ENCODE measurements around the gene ACP3.
A peak's percentile ranks its signal among the peaks of the same experiment; 100 is the strongest.

The ACP3 gene

DNA sequence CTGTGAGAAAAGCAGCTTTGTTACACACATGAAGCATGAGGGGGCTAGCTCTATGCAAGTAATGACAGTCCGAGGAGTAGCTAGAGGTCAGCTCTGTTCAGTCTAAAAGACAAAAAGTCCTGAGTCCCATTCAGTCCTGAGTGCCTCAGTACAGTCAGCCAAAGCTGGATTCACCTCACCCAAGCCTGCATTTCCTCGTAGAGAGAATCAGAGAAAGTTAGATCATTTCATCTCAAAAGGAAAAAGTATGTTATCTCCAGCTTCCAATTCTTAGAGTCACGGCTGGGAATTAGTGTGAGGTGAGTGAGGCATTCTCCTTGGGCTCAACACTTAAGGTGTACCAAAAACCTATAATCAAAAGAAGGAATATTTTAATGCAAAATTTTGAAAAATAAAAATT lies 5.9 kb upstream of the ACP3 start:
- FAIRE-seq, result no peak
- no peak for DNase-seq (ENCODE audit: extremely low spot score, insufficient read length, low read depth)

GRCh38 chr3:132311841-132312240 lies 5.4 kb upstream of the ACP3 start:
- FAIRE-seq (no peak), DNase-seq (ENCODE audit: extremely low spot score, insufficient read length, low read depth) (no peak)

DNA sequence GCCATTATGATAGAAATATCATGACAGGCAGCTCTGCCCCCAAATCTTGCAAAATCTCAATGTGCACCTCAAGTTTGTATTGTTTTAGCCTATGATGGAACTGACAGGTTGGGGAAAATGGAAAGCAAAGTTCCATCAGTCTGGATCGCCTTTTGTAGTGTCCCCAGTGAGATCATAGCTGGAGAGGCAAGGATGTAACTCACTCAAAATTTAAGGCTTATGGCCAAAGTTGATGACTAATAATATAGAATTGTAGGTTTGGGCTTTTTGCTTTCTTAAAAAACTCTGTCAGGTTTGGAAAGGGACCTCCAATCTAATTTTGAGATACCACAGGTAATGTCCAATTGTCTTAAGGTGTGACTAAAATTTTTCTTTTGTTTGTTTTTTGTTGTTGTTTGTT lies 1.4 kb upstream of the ACP3 start:
- FAIRE-seq, result no peak

GRCh38 chr3:132318451-132318850 lies 1.2 kb downstream of the ACP3 start:
- no peak for FAIRE-seq
- DNase-seq (ENCODE audit: extremely low spot score, insufficient read length, low read depth), result no peak

More for the DNA sequence above, 1.4 kb upstream of the ACP3 start:
- DNase-seq (ENCODE audit: extremely low spot score, insufficient read length, low read depth), result no peak

DNA sequence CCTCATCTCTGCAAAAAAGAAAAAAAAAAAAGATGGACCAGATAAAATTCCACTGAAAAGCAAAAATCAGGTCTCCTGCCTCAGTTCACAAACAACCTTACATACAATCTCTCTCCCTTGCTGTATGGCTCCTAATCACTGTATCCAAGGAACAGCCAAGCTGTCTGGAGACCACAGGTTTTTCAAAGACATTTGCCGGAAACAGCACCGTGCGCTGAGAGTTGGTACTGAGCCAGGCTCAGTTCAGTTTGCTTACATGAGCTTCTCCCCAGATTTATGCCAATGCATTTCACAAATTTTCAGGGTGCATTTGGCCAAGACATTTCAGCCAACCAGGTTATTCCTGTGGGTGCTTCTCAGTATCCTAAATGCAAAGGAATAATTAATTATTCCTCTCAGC lies 4.1 kb downstream of the ACP3 start:
- FAIRE-seq (no peak), DNase-seq (ENCODE audit: extremely low spot score, insufficient read length, low read depth) (no peak)

DNA sequence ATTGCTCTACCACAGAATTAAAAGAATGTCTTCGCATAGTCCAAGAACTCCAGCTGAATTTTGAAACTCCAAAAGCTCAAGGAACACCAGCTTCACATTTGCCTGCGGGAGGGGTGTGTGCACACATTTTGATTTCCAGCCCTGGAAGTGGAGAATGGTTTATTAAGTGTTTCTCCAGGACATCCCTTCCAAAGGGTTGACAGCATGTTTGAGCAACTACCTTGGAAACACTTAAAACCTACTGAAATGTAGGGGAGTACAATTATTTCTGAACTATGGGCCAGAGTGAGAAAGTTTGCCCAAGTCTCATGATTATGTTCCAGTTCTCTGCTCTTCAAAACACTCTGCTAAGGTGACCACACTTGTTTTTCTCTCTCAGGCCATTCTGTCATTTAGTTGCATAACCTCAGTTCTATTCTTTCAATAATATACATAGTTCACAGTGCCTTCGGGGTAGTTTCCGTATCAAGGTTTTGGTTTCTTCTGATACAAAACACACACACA lies 7.9 kb downstream of the ACP3 start:
- FAIRE-seq, result no peak
- DNase-seq (ENCODE audit: extremely low spot score, insufficient read length, low read depth), result no peak

DNA sequence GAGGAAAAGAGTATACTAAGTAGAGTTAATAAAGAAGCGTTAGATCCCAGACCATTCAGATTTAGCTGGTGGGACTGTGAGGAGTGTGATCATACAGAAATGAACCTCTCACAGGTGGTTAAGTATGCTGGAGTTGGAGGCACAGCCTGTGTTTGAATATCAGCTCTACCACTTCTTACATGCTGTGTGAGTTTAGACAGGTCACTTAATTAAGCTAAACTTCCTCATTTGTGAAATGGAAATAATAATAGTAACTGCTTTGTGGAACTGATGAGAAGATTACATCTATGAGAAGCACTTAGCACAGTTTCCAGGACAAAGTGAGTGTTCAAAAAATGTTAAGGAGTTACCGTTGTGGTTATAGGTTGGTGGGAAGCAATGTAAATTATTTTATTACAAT lies 8.4 kb downstream of the ACP3 start:
- DNase-seq (ENCODE audit: extremely low spot score, insufficient read length, low read depth) (no peak), FAIRE-seq (no peak)

- FAIRE-seq (peak; percentile 42), DNase-seq (ENCODE audit: extremely low spot score, insufficient read length, low read depth) (no peak)
These were observed 9.0 kb downstream of the ACP3 start for GRCh38 chr3:132326251-132326650.

DNA sequence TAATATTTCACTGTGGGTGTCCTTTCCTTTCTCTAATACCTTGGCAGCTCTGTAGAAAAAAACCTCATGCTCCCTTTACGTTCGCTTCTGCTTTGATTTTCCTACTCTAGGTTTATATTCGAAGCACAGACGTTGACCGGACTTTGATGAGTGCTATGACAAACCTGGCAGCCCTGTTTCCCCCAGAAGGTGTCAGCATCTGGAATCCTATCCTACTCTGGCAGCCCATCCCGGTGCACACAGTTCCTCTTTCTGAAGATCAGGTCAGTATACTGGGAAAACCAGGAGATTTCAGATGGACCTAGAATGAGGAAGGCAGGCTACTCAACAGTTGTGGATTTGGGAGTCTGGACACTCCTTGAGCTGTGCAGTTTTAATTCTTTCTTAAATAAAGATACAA lies 14.9 kb downstream of the ACP3 start:
- no peak for FAIRE-seq

DNA sequence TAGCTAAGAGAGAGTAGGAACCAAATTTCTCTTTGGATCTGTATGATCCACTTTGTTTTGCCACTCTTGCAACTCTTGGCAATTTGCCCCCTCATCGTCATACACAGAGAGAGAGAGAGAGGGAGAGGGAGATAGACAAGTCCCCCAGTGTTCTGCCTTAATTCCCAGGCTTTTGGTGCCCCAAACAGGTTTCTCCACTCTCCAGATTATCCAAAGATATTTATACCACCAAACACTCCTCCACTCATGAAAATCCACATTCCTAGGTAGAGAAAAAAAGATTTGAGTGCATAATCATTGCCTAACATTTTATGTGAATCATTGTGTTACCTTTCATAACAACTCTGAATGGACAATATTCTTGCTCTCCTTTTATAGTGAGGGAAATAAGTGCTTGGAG lies 15.3 kb downstream of the ACP3 start:
- no peak for FAIRE-seq
- no peak for DNase-seq (ENCODE audit: extremely low spot score, insufficient read length, low read depth)

More for the DNA sequence above, 14.9 kb downstream of the ACP3 start:
- DNase-seq (ENCODE audit: extremely low spot score, insufficient read length, low read depth), result no peak

DNA sequence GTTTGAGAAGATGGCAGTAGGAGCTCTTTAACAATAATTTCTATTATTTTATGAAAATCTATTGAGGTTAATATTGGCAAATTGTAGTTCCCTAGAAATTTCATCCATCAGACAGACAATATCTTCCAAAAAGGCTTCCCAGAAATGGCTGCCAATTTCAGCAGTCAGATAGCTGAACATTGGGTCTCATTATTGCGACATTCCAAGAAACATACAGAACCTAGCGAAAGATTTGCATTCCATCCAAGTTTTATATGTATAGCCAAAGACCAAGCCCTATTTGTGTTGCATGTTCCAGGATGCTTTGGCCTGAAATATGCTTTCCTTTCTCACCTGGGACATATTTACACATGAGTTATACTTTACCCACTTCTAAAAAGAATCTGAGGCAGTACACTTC lies 24.5 kb downstream of the ACP3 start:
- FAIRE-seq (no peak), DNase-seq (ENCODE audit: extremely low spot score, insufficient read length, low read depth) (no peak)

- DNase-seq (ENCODE audit: extremely low spot score, insufficient read length, low read depth) (no peak), FAIRE-seq (no peak)
These were observed 25.0 kb downstream of the ACP3 start for GRCh38 chr3:132342183-132342582.

DNA sequence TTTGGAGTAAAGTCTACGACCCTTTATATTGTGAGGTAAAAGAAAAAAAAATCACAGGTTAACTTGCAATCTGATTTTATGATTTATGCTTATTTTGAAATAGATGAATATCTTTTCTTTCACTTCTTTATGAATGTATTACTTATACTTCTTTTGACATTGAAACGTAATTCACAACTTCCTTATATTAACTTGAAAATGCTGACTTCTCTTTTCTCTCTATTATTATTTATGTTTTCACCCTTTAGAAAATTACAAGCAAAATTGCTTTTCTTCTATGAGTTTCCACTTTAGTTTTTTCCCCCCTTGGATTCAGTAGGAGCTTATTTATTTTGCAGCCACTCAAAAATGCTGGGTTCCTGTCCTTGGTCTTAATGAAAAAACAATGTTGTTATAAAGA lies 25.4 kb downstream of the ACP3 start:
- DNase-seq (ENCODE audit: extremely low spot score, insufficient read length, low read depth) (no peak), FAIRE-seq (no peak)

DNA sequence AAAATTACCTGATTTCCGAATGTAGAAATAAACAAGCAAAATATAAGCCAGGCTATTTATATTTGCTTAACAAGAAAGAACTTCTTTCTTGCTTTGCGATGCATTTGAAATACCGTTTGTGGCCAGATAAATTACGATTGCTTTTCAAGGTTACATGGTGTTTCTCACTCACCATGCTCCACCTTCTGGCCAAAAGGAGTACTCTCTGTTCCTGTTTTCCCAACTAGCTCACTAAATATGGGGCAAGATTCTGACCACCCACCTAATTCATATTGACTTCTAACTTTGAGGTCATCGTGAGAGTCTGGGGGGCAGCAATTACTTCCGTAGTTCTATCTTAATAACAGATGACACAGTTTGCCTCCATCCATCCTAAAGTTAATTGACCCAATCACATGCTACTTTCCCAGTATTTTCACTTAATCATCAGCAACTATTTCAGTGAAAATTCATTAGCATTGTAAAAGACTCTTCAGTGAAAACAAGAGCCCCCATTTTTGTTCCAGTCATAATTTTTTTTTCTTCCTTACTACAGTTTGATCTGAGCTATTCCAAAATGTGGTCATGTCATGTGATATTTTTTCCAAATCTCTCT lies 25.9 kb downstream of the ACP3 start:
- FAIRE-seq (peak; percentile 66), DNase-seq (ENCODE audit: extremely low spot score, insufficient read length, low read depth) (peak; percentile 15)

DNA sequence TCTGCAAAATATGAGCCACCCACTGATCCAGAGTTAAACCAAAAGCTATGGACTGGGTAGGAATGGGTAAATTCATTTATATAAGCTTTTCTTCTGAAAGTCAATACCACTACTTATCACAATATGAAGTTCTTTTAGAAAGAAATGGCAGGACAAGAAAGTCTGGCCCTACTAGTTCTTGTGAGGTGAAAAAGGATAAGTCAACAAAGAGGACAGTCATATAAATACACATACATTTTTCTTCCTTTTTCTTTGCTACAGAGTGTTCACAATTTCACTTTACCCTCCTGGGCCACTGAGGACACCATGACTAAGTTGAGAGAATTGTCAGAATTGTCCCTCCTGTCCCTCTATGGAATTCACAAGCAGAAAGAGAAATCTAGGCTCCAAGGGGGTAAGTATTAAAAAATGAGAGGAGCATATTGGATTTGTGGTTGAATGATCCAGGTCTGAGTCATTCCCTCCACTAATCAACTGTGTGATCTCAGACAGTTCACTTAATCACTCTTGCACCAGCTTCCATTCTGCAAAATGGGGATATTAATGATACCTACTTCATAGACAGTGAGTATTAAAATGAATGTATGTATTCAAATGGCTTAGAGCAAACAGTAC lies 27.6 kb downstream of the ACP3 start:
- DNase-seq (ENCODE audit: extremely low spot score, insufficient read length, low read depth), result no peak
- no peak for FAIRE-seq

DNA sequence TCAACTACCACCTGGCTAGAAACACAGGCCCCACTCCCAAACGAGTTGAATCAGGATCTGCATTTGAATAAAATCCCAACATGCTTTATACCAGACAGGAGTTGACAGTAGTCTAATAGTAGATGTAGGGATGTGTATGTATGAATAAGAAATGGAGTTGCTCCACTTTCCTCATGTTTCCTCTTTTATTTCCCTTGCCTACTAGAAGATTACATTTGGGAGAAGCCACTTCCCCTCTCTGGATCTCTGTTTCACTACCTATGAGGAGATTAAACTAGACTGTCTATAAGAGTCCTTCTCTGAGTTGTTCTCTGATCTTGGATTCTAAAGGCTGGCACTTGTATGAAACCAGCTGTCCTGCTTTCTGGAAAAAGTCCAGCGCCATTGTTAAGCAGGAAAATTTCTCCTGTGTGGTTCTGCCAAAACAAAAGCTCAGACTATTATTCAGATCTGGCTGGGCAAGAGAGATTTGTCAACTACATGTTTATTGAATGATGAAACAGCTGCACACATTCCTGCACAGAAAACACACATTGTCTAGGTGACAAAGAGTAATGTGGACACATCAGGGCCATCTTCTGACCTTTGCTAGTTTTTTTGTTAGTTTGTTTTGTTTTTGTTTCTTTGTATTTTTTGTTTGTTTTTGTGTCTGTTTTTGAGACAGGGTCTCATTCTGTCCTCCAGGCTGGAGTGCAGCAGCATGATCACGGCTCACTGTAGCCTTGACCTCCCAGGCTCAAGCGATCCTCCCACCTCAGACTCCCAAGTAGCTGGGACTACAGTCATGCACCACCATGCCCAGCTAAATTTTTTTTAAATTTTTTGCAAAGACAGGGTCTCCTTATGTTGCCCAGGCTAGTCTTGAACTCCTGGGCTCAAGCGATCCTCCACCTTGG lies 29.9 kb downstream of the ACP3 start:
- FAIRE-seq (no peak), DNase-seq (ENCODE audit: extremely low spot score, insufficient read length, low read depth) (no peak)

DNA sequence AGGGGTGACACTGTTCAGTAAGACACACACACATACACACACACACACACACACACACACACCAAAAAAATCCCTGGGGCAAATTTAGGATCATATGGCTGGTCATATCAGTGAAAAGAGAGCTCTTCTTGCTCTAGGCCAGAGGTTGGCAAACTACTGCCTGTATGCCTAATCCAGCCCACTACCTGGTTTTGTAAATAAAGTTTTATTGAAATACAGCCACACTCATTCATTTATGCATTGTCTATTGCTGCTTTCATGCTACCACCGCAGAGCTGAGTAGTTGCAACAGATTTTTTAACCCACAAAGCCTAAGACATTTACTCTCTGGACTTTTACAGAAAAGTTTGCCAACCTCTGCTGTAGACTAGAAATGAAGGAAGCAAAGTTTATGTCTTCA lies 30.6 kb downstream of the ACP3 start:
- no peak for DNase-seq (ENCODE audit: extremely low spot score, insufficient read length, low read depth)
- FAIRE-seq, result no peak

GRCh38 chr3:132348531-132348930 lies 31.3 kb downstream of the ACP3 start:
- FAIRE-seq, result no peak
- DNase-seq (ENCODE audit: extremely low spot score, insufficient read length, low read depth), result no peak

DNA sequence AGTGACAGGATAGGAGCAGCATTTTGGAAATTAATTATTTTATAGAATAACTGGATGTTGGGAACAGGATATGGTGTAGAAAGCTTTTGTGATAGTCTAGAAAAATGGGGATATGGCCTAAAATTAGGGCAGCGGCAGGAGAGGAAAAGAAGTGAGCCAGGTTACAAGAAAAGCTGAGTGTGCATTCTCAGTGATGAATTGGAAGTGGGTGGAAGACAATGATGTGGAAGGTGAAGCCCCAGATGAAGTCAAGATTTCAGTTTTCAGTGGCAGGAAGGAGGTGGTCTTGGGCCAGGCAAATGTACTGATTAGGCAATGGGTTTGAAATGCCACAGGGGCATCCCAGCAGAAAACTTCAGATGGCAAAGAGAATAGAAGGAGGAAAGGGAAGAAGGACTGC lies 33.6 kb downstream of the ACP3 start:
- no peak for FAIRE-seq
- no peak for DNase-seq (ENCODE audit: extremely low spot score, insufficient read length, low read depth)

- no peak for DNase-seq (ENCODE audit: extremely low spot score, insufficient read length, low read depth)
- FAIRE-seq, result no peak
These were observed 34.1 kb downstream of the ACP3 start for GRCh38 chr3:132351222-132351806.
